Stimulated activated CD4-positive, alpha-beta T cell treated with anti-CD3 and anti-CD28 coated beads, TNF-alpha, amount 100 ng/mL, for 4 hours (primary cell): ENCODE results near the gene DTX2.
"Not testable (repeated sequence)": the region's sequence is repeated elsewhere in the genome, so short reads cannot be mapped to it uniquely, and the experiment has no call there.

Source experiments
- DNase-seq, 3 experiments: peaks; one replicate each; pipeline ENCODE4 v3.0.0-alpha.2; 2020; ENCODE audit warnings: low read depth in 3 of 3

DTX2 gene

GRCh38 chr7:76443846-76444245, 17.7 kb upstream of the DTX2 start:
- DNase-seq: not testable (repeated sequence)

GRCh38 chr7:76445577-76446008, 15.9 kb upstream of the DTX2 start:
- DNase-seq: not testable (repeated sequence)

DNA sequence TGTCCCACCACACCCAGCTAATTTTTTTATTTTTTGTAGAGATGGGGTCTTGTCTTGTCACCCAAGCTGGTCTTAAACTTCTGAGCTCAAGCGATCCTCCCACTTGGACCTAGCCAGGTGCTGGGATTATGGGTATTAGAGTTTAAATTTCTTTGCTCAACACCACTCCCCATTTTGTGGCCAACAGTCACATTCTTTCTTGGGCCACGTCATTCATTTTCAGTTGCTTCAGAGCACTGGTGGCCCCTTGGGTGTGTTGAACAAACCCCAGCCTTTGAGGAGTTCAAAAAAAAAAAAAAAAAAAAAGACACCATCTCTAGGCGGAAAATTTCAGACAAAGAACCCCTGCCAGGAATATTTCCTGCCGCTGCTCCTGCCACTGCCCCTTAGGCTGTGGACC, 4.5 kb upstream of the DTX2 start:
- not testable (repeated sequence) for DNase-seq

DNA sequence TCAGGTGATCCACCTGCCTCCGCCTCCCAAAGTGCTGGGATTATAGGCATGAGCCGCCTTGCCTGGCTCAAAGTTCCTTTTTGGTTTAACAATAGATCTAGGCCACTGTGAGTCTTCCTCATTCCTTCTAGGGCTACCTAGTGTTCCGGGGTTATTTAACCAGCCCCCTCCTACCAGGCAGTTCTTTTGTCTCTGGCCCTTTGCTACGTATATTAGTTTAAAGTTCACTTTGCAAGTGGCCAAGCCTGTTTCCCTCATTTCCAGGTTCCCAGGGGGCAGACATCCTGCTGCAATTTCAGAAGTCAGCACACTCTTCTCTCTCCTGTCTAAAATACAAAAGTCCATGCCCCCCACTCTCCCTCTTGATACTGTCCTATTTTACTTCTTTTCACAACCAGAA, 3.0 kb upstream of the DTX2 start:
- not testable (repeated sequence) for DNase-seq

- DNase-seq: not testable (repeated sequence)
These were observed 742 bp upstream of the DTX2 start for GRCh38 chr7:76460767-76461166.

DNA sequence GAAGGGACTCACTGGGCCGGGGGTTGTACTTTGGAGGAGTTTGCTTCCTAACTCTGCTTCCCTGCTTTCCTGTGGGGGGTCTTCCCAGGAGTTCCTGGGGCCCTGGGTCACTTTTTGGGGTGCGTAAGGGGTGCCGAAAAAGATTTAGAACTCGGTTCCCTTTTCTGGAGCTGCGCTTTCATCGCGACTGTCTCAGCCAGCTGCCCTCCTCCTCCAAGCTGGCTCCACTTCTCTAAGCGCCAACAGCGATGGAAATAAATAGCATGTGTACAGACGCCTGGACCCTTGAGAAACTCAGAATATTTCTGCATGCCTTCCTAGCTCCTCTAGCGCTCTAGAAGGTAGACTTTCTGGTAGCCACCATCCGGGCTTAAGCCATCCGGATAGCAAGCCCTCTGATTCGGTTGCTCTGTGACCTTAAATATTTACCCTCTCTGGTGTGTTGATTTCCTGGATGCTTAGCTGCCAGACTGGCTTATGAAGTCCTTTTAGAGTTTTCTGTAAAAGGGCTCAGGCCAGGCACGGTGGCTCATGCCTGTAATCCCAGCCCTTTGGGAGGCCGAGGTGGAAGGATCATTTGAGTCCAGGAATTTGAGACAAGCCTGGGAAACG, 868 bp downstream of the DTX2 start:
- not testable (repeated sequence) for DNase-seq

GRCh38 chr7:76464959-76465358, 3.5 kb downstream of the DTX2 start:
- DNase-seq: not testable (repeated sequence)

- not testable (repeated sequence) for DNase-seq
These were observed 4.4 kb downstream of the DTX2 start for GRCh38 chr7:76465950-76466349.

DNA sequence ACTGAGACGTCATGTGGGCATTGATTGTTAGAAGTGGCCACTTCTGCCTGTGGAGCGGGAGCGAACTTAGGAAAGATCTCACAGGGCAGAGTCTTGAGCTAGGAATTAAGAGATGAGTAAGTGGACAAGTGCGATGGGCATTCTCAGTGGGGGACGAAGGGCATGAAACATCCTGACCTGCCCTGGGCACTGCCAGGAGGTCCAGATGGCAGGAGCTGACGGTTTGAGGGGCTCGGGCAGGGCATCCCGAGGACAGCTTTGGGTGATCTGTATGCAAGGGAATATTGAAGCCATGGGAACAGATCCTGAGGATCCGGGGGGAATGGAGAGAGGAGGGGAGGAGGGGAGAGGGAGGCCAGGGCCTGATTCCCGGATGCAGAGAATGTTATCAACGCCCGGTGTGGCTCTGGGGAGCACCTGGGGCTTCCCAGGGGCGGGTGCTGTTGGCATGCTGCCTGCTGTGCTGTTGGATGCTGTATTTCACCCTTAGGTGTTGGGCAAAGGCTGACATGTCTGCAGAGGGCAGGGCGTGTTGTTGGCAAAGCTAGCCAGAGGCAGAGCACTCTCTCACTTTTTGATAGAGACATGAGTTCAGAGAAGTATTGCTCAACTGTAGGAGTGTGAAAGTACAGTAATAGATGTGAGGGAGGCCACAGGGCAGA, 6.4 kb downstream of the DTX2 start:
- not testable (repeated sequence) for DNase-seq

DNA sequence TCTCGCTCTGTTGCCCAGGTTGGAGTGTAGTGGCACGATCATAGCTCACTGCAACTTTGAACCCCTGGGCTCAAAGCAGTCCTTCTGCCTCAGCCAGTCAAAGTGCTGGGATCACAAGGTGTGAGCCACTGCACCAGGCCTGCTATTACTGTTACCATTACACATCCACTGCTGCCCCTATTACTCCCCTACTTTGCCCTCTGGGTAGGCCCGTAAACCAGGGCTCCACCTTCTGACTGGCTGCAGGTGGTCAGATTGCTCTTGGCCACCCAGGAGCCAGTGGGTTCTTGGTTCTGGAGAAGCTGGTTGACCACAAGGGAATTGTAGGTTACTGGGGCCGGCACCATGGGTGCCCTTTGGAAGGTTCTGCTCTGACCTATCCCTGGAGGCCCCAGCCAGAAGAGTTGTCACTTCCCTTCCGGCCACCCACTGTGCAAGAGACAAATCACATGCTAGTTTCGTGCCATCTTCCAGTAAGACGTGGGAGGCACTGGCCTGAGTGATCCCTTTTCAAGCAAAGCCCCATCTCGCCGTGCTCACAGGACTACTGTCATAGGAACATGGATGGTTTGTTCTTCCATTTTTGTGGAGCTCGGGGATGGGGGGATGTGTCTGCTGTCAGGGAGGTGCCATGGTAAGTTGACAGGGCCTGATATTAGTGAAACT, 10.2 kb downstream of the DTX2 start:
- DNase-seq: not testable (repeated sequence)

DNA sequence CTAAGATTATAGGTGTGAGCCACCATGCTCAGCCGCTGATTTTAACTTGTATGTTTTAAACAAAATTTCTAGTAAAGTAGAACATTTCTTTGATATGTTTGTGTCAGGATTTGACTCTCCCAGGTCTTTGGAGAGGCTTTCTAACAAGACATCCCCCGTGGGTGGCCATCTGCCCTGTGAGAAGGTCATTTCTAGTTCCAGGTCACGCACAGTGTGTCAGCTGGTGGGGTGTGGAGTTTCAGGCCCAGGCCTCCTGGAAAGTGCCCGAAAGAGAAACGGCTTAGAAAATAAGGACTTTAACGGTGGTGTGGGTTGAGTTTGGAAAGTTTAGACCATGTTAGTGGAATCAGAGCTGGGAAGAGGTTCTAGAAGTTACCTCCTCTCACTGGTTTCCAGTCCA, 11.6 kb downstream of the DTX2 start:
- not testable (repeated sequence) for DNase-seq

- DNase-seq: not testable (repeated sequence)
These were observed 14.8 kb downstream of the DTX2 start for GRCh38 chr7:76476280-76476679.

- not testable (repeated sequence) for DNase-seq
These were observed 15.4 kb downstream of the DTX2 start for GRCh38 chr7:76476742-76477474.

DNA sequence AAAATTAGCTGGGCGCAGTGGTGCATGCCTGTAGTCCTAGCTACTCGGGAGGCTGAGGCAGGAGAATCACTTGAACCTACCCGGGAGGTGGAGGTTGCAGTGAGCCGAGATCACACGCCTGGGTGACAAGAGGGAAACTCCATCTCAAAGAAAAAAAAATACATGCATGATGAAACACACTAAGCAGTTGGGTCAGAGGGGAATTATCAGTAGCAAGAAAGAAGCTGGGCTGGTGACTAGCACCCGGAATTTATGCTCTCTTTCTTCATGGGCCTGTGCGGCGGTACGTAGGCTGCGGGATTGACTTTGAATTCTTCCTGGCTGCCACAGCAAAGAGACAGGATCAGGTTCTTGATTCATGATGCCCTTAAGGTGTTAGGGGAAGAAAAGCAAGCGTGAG, 18.1 kb downstream of the DTX2 start:
- DNase-seq: not testable (repeated sequence)

DNA sequence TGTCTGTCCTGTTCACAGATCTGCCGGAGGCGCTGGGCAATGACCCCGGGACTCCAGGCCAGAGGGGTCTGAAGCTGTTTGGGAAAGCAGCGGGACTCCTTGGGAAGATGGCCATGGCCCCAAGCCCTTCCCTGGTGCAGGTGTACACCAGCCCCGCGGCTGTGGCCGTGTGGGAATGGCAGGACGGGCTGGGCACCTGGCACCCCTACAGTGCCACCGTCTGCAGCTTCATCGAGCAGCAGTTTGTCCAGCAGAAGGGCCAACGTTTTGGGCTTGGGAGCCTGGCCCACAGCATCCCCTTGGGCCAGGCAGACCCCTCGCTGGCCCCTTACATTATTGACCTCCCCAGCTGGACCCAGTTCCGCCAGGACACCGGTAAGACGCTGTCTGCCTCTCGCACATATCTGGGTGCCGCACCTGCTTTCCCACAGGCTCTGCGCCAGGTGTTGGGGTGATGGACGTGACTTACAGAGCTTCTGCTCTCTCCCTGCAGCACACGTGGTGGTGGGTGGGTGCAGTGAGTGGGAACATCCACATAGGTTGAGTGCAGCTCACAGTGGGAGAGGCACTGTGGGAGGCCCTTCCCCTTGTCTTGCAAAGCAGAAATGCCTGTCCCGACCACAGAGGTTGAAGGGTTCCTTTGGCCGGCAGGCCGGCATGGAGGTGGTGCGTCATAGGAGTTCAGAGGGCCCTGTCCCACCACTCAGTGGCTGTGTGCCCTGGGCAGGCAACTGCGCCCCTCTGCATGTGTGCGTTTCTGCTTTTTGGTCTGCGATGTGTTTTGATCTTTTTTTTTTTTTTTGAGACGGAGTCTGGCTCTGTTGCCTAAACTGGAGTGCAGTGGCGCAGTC, 19.1 kb downstream of the DTX2 start:
- DNase-seq: not testable (repeated sequence)

- DNase-seq: not testable (repeated sequence)
These were observed 21.2 kb downstream of the DTX2 start for GRCh38 chr7:76482660-76483059.

DNA sequence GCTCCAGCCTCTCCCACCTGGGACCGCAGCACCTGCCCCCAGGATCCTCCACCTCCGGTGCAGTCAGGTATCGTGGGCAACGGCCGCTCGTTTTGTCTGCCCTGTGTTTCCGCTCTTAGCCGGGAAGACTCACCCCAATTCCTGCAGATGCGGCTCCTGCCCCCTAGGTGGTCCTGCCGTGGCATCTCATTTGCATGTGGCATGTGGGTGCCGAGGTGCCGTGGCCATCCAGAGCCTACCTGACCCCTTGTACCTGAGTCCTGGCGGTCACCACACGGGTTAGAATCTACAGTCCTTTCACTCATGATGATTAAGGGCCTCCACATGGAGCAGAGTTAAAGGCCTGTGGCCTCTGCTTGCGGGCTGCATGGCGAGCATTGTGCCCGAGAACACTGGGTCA, 21.6 kb downstream of the DTX2 start:
- not testable (repeated sequence) for DNase-seq

GRCh38 chr7:76484456-76484855, 22.9 kb downstream of the DTX2 start:
- not testable (repeated sequence) for DNase-seq

- not testable (repeated sequence) for DNase-seq
These were observed 24.5 kb downstream of the DTX2 start for GRCh38 chr7:76485822-76486610.

GRCh38 chr7:76486618-76487017, 25.1 kb downstream of the DTX2 start:
- DNase-seq: peak in 1 of 3 experiments; percentile 15
